Esophagus mucosa (tissue), 1 donor: ENCODE data around the gene LIPG. TPM values are rescaled to one million over a fixed set of nuclear protein-coding genes. Genes with fewer than 3 reads are reported as not detected.
"Not testable (repeated sequence)": the region's sequence is repeated elsewhere in the genome, so short reads cannot be mapped to it uniquely, and the experiment has no call there.

Source experiments
- ATAC-seq: fragments of 200-7000 bp; cut with Tn5 transposase; one replicate; pipeline ENCODE4 v1.9.1; 2020
- total RNA-seq: library from RNA; stranded (reverse); gene quantifications from one replicate; pipeline ENCODE4 v1.2.4, GENCODE V29; 2023
- donor health status: DM: yes; HTN: yes; CAD: no.

LIPG gene
- 8.6 TPM for total RNA-seq

DNA sequence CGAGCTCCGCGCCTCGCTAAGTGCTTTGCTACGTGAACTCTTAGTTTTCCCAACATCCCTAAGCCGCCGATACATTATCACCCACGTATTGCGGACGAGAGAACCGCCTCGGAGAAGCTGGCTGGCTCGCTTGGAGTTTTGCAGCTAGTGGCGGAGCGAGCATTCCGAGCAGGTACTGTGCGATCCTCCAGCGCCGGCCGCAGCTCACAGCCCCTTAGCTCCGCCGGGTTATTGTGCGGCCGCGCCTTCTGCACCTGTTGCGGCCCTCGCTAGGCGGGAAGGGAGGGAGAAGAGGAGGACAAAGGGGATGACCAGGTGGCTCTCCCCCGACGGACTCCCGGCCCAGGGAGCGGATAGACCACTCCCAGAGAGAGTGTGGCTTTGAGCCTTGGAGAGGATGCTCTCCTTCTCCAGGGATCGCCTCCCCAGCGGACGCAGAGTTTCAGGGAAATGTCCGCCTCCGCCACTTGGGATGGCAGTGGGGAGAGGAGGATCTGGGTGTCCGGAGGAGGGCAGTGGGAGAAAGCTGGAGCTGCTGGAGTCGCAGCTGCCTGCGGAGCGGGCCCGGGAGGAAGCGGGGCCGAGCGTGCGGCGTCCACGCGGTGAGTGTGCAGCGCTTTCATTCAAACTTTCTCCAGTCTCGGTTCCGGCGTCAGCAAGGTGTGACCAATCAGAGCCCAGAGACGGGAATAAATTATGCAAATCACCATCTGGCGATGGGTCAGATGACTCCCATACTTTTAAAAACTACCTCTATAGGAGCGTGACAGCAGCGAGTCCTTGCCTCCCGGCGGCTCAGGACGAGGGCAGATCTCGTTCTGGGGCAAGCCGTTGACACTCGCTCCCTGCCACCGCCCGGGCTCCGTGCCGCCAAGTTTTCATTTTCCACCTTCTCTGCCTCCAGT, at the start of gene LIPG:
Gene LIPG, plus strand, starts transcription at position 769 of the 905 bp plus-strand sequence. CDS start 252 bp downstream, outside the sequence.
- ATAC-seq = peak; percentile 90

DNA sequence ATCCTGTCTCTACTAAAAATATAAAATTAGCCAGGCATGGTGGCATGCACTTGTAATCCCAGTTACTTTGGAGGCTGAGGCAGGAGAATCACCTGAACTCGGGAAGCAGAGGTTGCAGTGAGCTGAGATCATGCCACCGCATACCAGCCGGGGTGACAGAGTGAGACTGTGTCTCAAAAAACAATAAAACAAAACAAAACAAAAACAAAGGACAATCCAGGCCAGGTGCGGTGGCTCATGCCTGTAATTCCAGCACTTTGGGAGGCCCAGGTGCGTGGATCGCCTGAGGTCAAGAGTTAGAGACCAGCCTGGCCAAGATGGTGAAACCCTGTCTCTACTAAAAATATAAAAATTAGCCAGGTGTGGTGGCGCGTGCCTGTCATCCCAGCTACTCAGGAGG, 49.0 kb upstream of the LIPG start:
- not testable (repeated sequence) for ATAC-seq

GRCh38 chr18:49514577-49514976, 47.3 kb upstream of the LIPG start:
- no peak for ATAC-seq

- ATAC-seq = not testable (repeated sequence)
These were observed 46.9 kb upstream of the LIPG start for GRCh38 chr18:49515003-49515402.

GRCh38 chr18:49515516-49515915, 46.3 kb upstream of the LIPG start:
- no peak for ATAC-seq

GRCh38 chr18:49517483-49517882, 44.4 kb upstream of the LIPG start:
- no peak for ATAC-seq

GRCh38 chr18:49519101-49519971, 42.5 kb upstream of the LIPG start:
- ATAC-seq = no peak

DNA sequence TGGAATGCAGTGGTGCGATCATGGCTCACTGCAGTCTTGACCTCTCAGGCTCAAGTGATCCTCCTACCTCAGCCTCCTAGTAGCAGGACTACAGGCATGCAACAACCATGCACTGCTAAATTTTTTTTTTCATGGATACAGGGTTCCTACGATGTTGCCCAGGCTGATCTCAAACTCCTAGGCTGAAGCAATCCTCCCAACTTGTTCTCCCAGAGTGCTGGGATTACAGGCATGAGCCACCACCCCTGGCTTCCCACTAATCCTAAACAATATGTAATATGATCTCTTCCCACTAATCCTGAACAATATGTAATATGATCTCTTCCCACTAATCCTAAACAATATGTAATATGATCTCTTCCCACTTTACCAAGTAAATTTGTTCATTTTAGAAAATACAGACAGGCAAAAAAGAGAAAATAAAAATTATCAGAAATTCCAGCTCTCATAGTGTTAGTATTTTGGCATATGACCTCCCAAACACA, 41.2 kb upstream of the LIPG start:
- ATAC-seq = peak; percentile 32

- no peak for ATAC-seq
These were observed 40.5 kb upstream of the LIPG start for GRCh38 chr18:49521216-49521835.

DNA sequence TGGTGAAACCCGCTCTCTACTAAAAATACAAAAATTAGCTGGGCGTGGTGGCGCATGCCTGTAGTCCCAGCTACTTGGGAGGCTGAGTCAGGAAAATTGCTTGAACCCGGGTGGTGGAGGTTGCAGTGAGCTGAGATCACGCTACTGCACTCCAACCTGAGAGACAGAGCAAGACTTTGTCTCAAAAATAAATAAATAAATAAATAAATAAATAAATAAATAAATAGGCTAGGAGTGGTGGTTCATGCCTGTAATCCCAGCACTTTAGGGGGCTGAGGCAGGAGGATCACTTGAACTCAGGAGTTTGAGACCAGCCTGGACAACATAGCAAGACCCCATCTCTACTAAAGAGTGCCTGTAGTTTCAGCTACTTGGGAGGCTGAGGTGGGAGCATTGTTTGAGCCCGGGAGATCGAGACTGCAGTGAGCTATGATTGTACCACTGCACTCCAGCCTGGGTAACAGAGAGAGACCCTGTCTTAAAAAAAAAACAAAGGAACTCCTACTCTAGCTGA, 38.2 kb upstream of the LIPG start:
- ATAC-seq = not testable (repeated sequence)

- no peak for ATAC-seq
These were observed 37.5 kb upstream of the LIPG start for GRCh38 chr18:49524349-49524748.

DNA sequence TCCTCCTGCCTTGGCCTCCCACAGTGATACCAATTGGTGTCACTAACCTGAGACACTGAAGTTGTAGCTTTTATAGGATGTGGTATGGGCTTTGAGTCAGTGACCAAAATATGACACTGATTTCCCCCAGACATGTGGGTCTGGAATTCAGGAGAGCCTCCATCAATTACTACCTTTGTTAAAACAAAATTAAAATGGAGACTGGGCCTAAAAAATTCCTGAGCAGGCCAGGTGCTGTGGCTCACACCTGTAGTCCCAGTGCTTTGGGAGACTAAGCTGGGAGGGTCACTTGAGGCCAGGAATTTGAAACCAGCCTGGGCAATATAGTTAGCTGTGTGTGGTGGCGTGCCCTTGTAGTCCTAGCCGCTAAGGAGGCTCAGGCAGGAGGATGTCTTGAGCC, 36.9 kb upstream of the LIPG start:
- ATAC-seq = no peak

DNA sequence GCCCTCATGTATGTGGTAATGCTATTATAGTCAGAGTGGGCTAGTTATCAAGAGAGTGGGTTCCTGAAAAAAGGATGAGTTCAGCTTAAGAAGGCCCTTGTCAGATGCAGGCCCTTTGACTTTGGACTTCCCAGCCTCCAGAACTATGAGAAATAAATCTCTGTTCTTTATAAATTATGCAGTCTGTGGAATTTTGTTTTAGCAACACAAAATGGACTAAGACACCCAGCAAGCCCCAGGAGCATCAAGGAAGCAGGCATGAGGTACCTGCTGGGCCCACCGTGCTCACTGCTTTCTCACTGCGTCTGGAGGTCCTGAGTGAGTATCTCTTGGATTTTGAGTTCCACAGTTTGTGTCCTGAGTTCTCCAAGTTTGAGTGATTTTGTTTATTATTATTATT, 35.9 kb upstream of the LIPG start:
- no peak for ATAC-seq

DNA sequence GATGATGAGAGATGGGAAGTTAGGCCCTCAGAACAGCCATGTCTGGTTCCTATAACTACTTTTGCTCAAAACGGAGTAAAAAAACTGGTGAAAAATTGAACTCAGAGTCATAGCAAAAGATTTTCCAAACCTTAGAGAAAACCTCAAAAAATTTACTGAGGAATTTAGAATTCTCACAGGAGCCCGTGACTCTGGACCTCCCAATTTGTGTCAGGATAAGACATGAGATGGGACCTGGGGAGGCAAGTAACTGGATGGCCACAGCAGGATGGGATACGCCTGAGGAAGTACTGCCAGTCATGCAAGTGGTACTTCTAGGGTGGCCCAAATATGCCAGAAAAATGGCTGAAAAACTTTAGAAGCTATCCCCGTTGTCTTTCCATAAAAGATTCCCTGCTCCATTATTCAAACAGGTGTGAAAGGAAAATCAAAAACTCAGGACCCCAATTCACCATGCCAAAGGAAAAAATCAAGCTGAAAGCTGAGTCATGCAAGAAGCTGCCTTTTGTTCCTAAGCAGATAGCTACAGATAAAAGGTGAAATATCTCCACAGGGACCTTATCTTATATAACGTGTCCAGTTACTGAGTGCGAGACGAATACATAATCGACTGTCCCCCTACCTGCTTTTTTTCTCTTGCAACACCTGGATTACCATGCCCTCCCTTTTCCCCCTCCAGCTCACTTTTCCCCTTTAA, 34.1 kb upstream of the LIPG start:
- no peak for ATAC-seq

- ATAC-seq = no peak
These were observed 32.3 kb upstream of the LIPG start for GRCh38 chr18:49529596-49529995.

DNA sequence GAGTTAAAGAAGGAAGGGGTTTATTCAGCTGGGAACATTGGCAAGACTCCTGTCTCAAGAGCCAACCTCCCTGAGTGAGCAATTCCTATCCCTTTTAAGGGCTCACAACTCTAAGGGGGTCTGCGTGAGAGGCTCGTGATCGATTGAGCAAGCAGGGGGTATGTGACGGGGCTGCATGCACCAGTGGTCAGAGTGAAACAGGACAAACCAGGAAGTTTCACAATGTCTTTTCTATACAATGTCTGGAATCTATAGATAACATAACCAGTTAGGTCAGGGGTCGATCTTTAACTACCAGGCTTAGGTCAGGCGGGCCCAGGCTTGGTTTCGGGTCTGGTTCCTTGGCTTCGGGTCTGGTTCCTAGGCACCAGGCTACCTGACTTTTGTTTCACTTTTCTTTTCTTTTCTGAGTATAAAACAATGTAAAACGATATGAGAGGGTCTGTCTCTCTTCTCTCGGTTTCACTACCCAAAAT, 30.1 kb upstream of the LIPG start:
- ATAC-seq = no peak

DNA sequence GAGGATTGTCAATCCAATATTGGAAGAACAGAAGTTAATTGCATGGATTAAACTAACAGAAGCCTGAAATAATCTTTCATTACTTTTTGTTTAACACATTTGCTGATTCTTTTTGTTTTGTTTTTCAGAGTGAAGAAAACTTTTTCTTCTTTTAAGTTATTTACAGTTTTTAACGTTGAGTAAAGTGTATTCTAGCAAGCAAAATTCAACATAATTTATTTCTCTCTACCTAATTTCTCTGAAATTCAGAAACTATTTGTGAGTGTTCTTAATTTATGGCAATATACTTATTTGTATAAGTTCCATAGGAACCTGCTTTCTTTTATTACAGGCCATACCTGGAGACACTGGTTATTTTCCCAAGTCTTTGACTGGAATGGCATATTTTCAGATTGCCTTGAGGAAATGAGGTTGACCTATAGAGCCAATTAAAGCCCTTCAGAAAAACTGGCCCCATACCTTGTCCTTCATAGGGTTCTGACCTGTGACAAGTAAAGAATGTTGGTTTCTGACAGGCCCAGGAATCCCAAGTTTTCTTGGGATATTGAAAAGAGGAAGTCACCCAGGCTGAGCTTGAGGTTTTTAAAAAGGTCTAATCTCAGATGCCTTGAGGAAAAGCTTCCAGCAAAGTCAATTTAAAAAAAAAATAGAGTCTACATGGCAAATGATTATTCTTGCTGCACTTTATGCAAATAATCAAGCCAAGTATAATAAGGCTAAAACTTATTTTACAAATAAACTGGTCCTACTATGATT, 26.8 kb upstream of the LIPG start:
- ATAC-seq = no peak

GRCh38 chr18:49537232-49537896, 24.5 kb upstream of the LIPG start:
- ATAC-seq = no peak

DNA sequence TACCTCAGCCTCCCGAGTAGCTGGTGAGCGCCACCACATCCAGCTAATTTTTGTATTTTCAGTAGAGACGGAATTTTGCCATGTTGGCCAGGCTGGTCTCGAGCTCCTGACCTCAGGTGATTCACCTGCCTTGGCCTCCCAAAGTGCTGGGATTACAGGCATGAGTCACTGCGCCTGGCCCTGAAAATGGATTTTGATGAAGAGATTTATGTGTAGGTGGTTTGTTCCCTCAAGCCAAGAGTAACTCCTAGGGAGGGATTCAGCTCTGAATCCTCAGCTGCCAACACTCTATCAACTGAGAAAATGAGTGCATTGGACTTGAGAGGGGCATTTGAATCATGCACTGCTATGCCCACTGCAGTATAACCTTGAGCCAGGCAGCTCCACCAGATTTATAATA, 17.5 kb upstream of the LIPG start:
- no peak for ATAC-seq

DNA sequence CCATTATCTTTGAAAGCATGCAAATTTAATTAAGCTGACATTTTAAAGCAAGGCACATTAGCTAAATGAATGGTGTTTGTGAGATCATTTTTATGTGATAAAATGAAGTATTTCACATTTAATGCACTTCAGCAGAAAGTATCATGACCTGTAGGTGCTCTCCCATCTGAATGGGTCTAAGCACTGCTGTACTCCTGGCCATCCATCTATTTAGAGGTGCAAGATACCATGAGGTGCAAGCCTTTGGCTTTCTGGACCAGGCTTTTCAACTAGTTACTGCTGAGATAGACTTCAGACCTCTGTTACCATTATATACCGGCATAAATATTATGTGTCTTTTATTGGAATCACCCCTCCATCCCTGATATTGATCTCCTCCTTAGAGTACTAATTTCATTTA, 15.6 kb upstream of the LIPG start:
- no peak for ATAC-seq
